ENCODE data around the gene SLCO2A1.
A peak's percentile ranks its signal among the peaks of the same experiment; 100 is the strongest.

Gene SLCO2A1

GRCh38 chr3:134048278-134048996, 18.7 kb upstream of the SLCO2A1 start:
- ChIA-PET POLR2A (ENCODE audit: low non-redundant PET) (no interaction called here), CTCF (no interaction called here)
- TF ChIP-seq CTCF (conservative IDR thresholded peaks at IDR 0.05; ENCODE audit: low read depth), result no peak
- no peak overlapping the region for H3K27ac ChIP-seq
- DNase-seq (ENCODE audit: low spot score), result no peak

GRCh38 chr3:134044459-134044858, 14.7 kb upstream of the SLCO2A1 start:
- TF ChIP-seq CTCF (conservative IDR thresholded peaks at IDR 0.05; ENCODE audit: low read depth), result no peak
- ChIA-PET POLR2A (ENCODE audit: low non-redundant PET) (no interaction called here), CTCF (no interaction called here)
- no peak for DNase-seq (ENCODE audit: low spot score)
- H3K27ac ChIP-seq, result no peak overlapping the region

- no peak for TF ChIP-seq CTCF (conservative IDR thresholded peaks at IDR 0.05; ENCODE audit: low read depth)
- CTCF ChIA-PET, result no interaction called here
- DNase-seq (ENCODE audit: low spot score), result no peak
- no peak overlapping the region for H3K27ac ChIP-seq
- POLR2A ChIA-PET (ENCODE audit: low non-redundant PET), result no interaction called here
Measured at GRCh38 chr3:134040066-134040465, 10.3 kb upstream of the SLCO2A1 start.

- ChIA-PET CTCF (no interaction called here), POLR2A (ENCODE audit: low non-redundant PET) (interaction anchor here (1.0 kb wide), 1 partner anchor 11 kb away, joined by 3 read pairs; no protein-coding TSS in a partner anchor)
- DNase-seq (ENCODE audit: low spot score), result peak; percentile 20
Measured at GRCh38 chr3:134039161-134039862, 9.6 kb upstream of the SLCO2A1 start.

GRCh38 chr3:134038716-134039115, 9.0 kb upstream of the SLCO2A1 start:
- TF ChIP-seq CTCF (conservative IDR thresholded peaks at IDR 0.05; ENCODE audit: low read depth), result no peak
- no peak for DNase-seq (ENCODE audit: low spot score)
- ChIA-PET POLR2A (ENCODE audit: low non-redundant PET) (interaction anchor here (1.0 kb wide), 1 partner anchor 10 kb away, joined by 3 read pairs; no protein-coding TSS in a partner anchor), CTCF (no interaction called here)
- H3K27ac ChIP-seq, result no peak overlapping the region

More at GRCh38 chr3:134039161-134039862, 9.6 kb upstream of the SLCO2A1 start:
- TF ChIP-seq CTCF (conservative IDR thresholded peaks at IDR 0.05; ENCODE audit: low read depth), result no peak
- no peak overlapping the region for H3K27ac ChIP-seq

GRCh38 chr3:134038071-134038491, 8.4 kb upstream of the SLCO2A1 start:
- ChIA-PET CTCF (no interaction called here), POLR2A (ENCODE audit: low non-redundant PET) (interaction anchor here (1.0 kb wide), 1 partner anchor 10 kb away, joined by 3 read pairs; no protein-coding TSS in a partner anchor)
- no peak for DNase-seq (ENCODE audit: low spot score)
- TF ChIP-seq CTCF (conservative IDR thresholded peaks at IDR 0.05; ENCODE audit: low read depth), result no peak
- no peak overlapping the region for H3K27ac ChIP-seq

Measured in RWPE1 (cell line).